Measurements from ENCODE around the gene LRBA.
"Not testable (repeated sequence)": the region's sequence is repeated elsewhere in the genome, so short reads cannot be mapped to it uniquely, and the experiment has no call there.

Gene LRBA

GRCh38 chr4:150574678-150575077, 440.4 kb downstream of the LRBA start:
- DNase-seq (ENCODE audit: low read depth in 3 of 3, low spot score in 1 of 3), result no peak

- DNase-seq (ENCODE audit: low read depth in 3 of 3, low spot score in 1 of 3), result no peak
These were observed 441.6 kb downstream of the LRBA start for GRCh38 chr4:150573534-150573933.

GRCh38 chr4:150572704-150573504, 442.2 kb downstream of the LRBA start:
- no peak for DNase-seq (ENCODE audit: low read depth in 3 of 3, low spot score in 1 of 3)

GRCh38 chr4:150570862-150571261, 444.2 kb downstream of the LRBA start:
- no peak for DNase-seq (ENCODE audit: low read depth in 3 of 3, low spot score in 1 of 3)

- no peak for DNase-seq (ENCODE audit: low read depth in 3 of 3, low spot score in 1 of 3)
These were observed 445.0 kb downstream of the LRBA start for GRCh38 chr4:150569998-150570535.

- no peak for DNase-seq (ENCODE audit: low read depth in 3 of 3, low spot score in 1 of 3)
These were observed 445.6 kb downstream of the LRBA start for GRCh38 chr4:150569384-150569987.

- no peak for DNase-seq (ENCODE audit: low read depth in 3 of 3, low spot score in 1 of 3)
These were observed 448.0 kb downstream of the LRBA start for GRCh38 chr4:150567070-150567469.

- DNase-seq (ENCODE audit: low read depth in 3 of 3, low spot score in 1 of 3), result not testable (repeated sequence)
These were observed 450.1 kb downstream of the LRBA start for GRCh38 chr4:150564967-150565366.

GRCh38 chr4:150562751-150563150, 452.3 kb downstream of the LRBA start:
- DNase-seq (ENCODE audit: low read depth in 3 of 3, low spot score in 1 of 3), result no peak

GRCh38 chr4:150562250-150562649, 452.8 kb downstream of the LRBA start:
- DNase-seq (ENCODE audit: low read depth in 3 of 3, low spot score in 1 of 3), result no peak

- DNase-seq (ENCODE audit: low read depth in 3 of 3, low spot score in 1 of 3), result no peak
These were observed 453.8 kb downstream of the LRBA start for GRCh38 chr4:150561143-150561737.

GRCh38 chr4:150557811-150558210, 457.3 kb downstream of the LRBA start:
- not testable (repeated sequence) for DNase-seq (ENCODE audit: low read depth in 3 of 3, low spot score in 1 of 3)

- no peak for DNase-seq (ENCODE audit: low read depth in 3 of 3, low spot score in 1 of 3)
These were observed 467.8 kb downstream of the LRBA start for GRCh38 chr4:150547154-150547838.

GRCh38 chr4:150546286-150546685, 468.8 kb downstream of the LRBA start:
- DNase-seq (ENCODE audit: low read depth in 3 of 3, low spot score in 1 of 3), result no peak

- no peak for DNase-seq (ENCODE audit: low read depth in 3 of 3, low spot score in 1 of 3)
These were observed 472.0 kb downstream of the LRBA start for GRCh38 chr4:150543042-150543441.

- DNase-seq (ENCODE audit: low read depth in 3 of 3, low spot score in 1 of 3), result no peak
These were observed 473.4 kb downstream of the LRBA start for GRCh38 chr4:150541681-150542080.

- DNase-seq (ENCODE audit: low read depth in 3 of 3, low spot score in 1 of 3), result no peak
These were observed 474.1 kb downstream of the LRBA start for GRCh38 chr4:150540959-150541360.

GRCh38 chr4:150540536-150540935, 474.5 kb downstream of the LRBA start:
- no peak for DNase-seq (ENCODE audit: low read depth in 3 of 3, low spot score in 1 of 3)

GRCh38 chr4:150537911-150538310, 477.2 kb downstream of the LRBA start:
- not testable (repeated sequence) for DNase-seq (ENCODE audit: low read depth in 3 of 3, low spot score in 1 of 3)

GRCh38 chr4:150534818-150535217, 480.3 kb downstream of the LRBA start:
- no peak for DNase-seq (ENCODE audit: low read depth in 3 of 3, low spot score in 1 of 3)

- no peak for DNase-seq (ENCODE audit: low read depth in 3 of 3, low spot score in 1 of 3)
These were observed 481.4 kb downstream of the LRBA start for GRCh38 chr4:150533673-150534072.
